H1 (cell line): ENCODE results near the gene HABP4. TPM values are rescaled to one million over a fixed set of nuclear protein-coding genes. Genes with fewer than 3 reads are reported as not detected.

Experiments used
- CTCF ChIA-PET: fragments of 300-600 bp; sonication (Branson Sonifier 250); formaldehyde crosslinking; loops from one replicate; lab custom pipeline; 2021; ENCODE audit not compliant: partially characterized antibody; lab: Charles Lee
- POLR2A ChIA-PET: fragments of 300-600 bp; sonication (Branson Sonifier 250); formaldehyde crosslinking; loops from one replicate; lab custom pipeline; 2021; ENCODE audit warnings: inconsistent platforms; ENCODE audit not compliant: partially characterized antibody; lab: Charles Lee
- DNase-seq, 2 experiments: peaks; one replicate each; pipeline versions ENCODE4 v3.0.0 to v3.0.0-alpha.2; 2010 to 2022; ENCODE audit warnings: low spot score in 2 of 2, low read depth in 1 of 2, mixed read lengths in 1 of 2
- FAIRE-seq: peaks from 2 replicates; lab custom pipeline; 2011; peaks lifted over from hg19 to GRCh38; lab: Jason Lieb, UNC
- H2AFZ ChIP-seq: 2 replicates; pipeline ENCODE4 v1.8.1; 2012; ENCODE audit warnings: low read length, inconsistent platforms
- H2AK5ac ChIP-seq: 2 replicates; pipeline ENCODE4 v1.6.1; 2013; ENCODE audit warnings: low read depth, low read length
- H2BK120ac ChIP-seq: replicated peaks from 2 replicates; pipeline ENCODE3; 2013; ENCODE audit warnings: low read depth, low read length, inconsistent platforms
- H2BK12ac ChIP-seq: 2 replicates; pipeline ENCODE4 v1.6.1; 2013; ENCODE audit warnings: low read depth, low read length
- H2BK15ac ChIP-seq: 2 replicates; pipeline ENCODE4 v1.6.1; 2013; ENCODE audit warnings: low read length
- H2BK20ac ChIP-seq: 2 replicates; pipeline ENCODE4 v1.6.1; 2013; ENCODE audit warnings: low read length
- H2BK5ac ChIP-seq: 2 replicates; pipeline ENCODE4 v1.6.1; 2013; ENCODE audit warnings: low read depth, low read length
- H3K14ac ChIP-seq: 2 replicates; pipeline ENCODE4 v1.6.1; 2013; ENCODE audit warnings: inconsistent platforms; ENCODE audit not compliant: insufficient read length
- H3K18ac ChIP-seq: 2 replicates; pipeline ENCODE4 v1.6.1; 2013; ENCODE audit warnings: low read length; ENCODE audit errors: extremely low read depth
- H3K23ac ChIP-seq: 2 replicates; pipeline ENCODE4 v1.6.1; 2013; ENCODE audit warnings: inconsistent platforms; ENCODE audit not compliant: insufficient read length
- H3K23me2 ChIP-seq: 2 replicates; pipeline ENCODE4 v1.6.1; 2013; ENCODE audit warnings: low read depth, low read length
- H3K27ac ChIP-seq: 2 replicates; pipeline ENCODE4 v1.6.1; 2011; ENCODE audit warnings: low read depth, low read length, inconsistent platforms
- H3K27me3 ChIP-seq, 4 experiments: replicated peaks in 1 of 4; 1 replicate in 1 of 4; 2 replicates in 3 of 4; pipeline versions ENCODE4 v1.6.1 to v1.8.1; 2011 to 2013; ENCODE audit warnings: low read length in 3 of 4, mild to moderate bottlenecking in 3 of 4, inconsistent platforms in 2 of 4, mixed read lengths in 2 of 4, moderate library complexity in 1 of 4; ENCODE audit not compliant: control insufficient read depth in 3 of 4, insufficient read depth in 3 of 4; ENCODE audit errors: extremely low read depth in 1 of 4
- H3K36me3 ChIP-seq, 4 experiments: 2 replicates each; pipeline versions ENCODE4 v1.6.1 to v1.8.1; 2011 to 2013; ENCODE audit warnings: mild to moderate bottlenecking in 4 of 4, low read length in 3 of 4, moderate library complexity in 2 of 4, control low read depth in 1 of 4, inconsistent platforms in 1 of 4; ENCODE audit not compliant: insufficient read depth in 4 of 4, control insufficient read depth in 2 of 4
- H3K4ac ChIP-seq: replicated peaks from 2 replicates; pipeline ENCODE3; 2013; ENCODE audit warnings: low read length, low read depth, mixed read lengths, inconsistent platforms; ENCODE audit not compliant: insufficient read length
- H3K4me1 ChIP-seq, 4 experiments: replicated peaks in 1 of 4; 1 replicate in 1 of 4; 2 replicates in 3 of 4; pipeline versions ENCODE4 v1.6.1 to v1.8.1; 2011 to 2013; ENCODE audit warnings: low read length in 3 of 4, inconsistent platforms in 2 of 4, mixed read lengths in 1 of 4; ENCODE audit not compliant: insufficient read depth in 4 of 4, control insufficient read depth in 3 of 4
- H3K4me2 ChIP-seq, 2 experiments: 2 replicates each; pipeline versions ENCODE4 v1.6.1 to v1.8.1; 2011 to 2013; ENCODE audit warnings: low read depth in 2 of 2, low read length in 2 of 2, control low read depth in 1 of 2, inconsistent platforms in 1 of 2, mild to moderate bottlenecking in 1 of 2; ENCODE audit not compliant: insufficient read depth in 1 of 2
- H3K4me3 ChIP-seq, 4 experiments: fragments of 200-600, 300-600 bp in 1 of 4; sonication (generic), shearing (Covaris generic), sonication (Bioruptor Twin) in 1 of 4; 2 replicates each; pipeline versions ENCODE4 v1.5.1 to v1.8.1; 2011 to 2016; ENCODE audit warnings: low read length in 4 of 4, low read depth in 3 of 4, control low read depth in 2 of 4, inconsistent platforms in 2 of 4, mild to moderate bottlenecking in 2 of 4, mixed read lengths in 1 of 4, moderate library complexity in 1 of 4; ENCODE audit not compliant: insufficient read depth in 2 of 4; ENCODE audit errors: extremely low read depth in 1 of 4
- H3K56ac ChIP-seq: replicated peaks from 2 replicates; pipeline ENCODE3; 2013; ENCODE audit warnings: low read depth, mild to moderate bottlenecking, mixed read lengths, low read length, inconsistent platforms; ENCODE audit not compliant: insufficient read length
- H3K79me1 ChIP-seq: 2 replicates; pipeline ENCODE4 v1.6.1; 2013; ENCODE audit warnings: low read depth, low read length, control low read depth
- H3K79me2 ChIP-seq, 2 experiments: 2 replicates each; pipeline versions ENCODE4 v1.6.1 to v1.8.1; 2012 to 2013; ENCODE audit warnings: low read length in 2 of 2, mild to moderate bottlenecking in 2 of 2, inconsistent platforms in 1 of 2; ENCODE audit not compliant: insufficient read depth in 2 of 2, control insufficient read depth in 1 of 2
- H3K9ac ChIP-seq, 4 experiments: replicated peaks in 1 of 4; 1 replicate in 1 of 4; 2 replicates in 3 of 4; pipeline versions ENCODE4 v1.6.1 to v1.8.1; 2011 to 2013; ENCODE audit warnings: low read depth in 3 of 4, low read length in 3 of 4, control low read depth in 2 of 4, mild to moderate bottlenecking in 2 of 4, moderate library complexity in 2 of 4, inconsistent platforms in 1 of 4; ENCODE audit errors: extremely low read depth in 1 of 4
- H3K9me3 ChIP-seq, 2 experiments: 2 replicates each; pipeline versions ENCODE4 v1.6.1 to v1.8.1; 2012 to 2013; ENCODE audit warnings: mild to moderate bottlenecking in 2 of 2, moderate library complexity in 2 of 2, control low read depth in 1 of 2, inconsistent platforms in 1 of 2, low read depth in 1 of 2, low read length in 1 of 2, mixed read lengths in 1 of 2; ENCODE audit not compliant: insufficient read depth in 2 of 2
- H4K20me1 ChIP-seq, 2 experiments: replicated peaks in 1 of 2; 2 replicates each; pipeline versions ENCODE3 to v1.8.1; 2011 to 2013; ENCODE audit warnings: inconsistent platforms in 2 of 2, low read length in 2 of 2, mild to moderate bottlenecking in 1 of 2; ENCODE audit not compliant: insufficient read depth in 2 of 2, control insufficient read depth in 1 of 2
- H4K5ac ChIP-seq: 2 replicates; pipeline ENCODE4 v1.6.1; 2013; ENCODE audit warnings: low read length, low read depth, mixed read lengths, inconsistent platforms; ENCODE audit not compliant: insufficient read length
- H4K8ac ChIP-seq: 2 replicates; pipeline ENCODE4 v1.8.0; 2013; ENCODE audit warnings: mild to moderate bottlenecking, moderate library complexity, low read length, inconsistent platforms; ENCODE audit not compliant: insufficient read depth; ENCODE audit errors: extremely low read depth
- H4K91ac ChIP-seq: replicated peaks from 2 replicates; pipeline ENCODE3; 2013; ENCODE audit warnings: low read length, mixed read lengths, inconsistent platforms; ENCODE audit not compliant: insufficient read length
- BCL11A ChIP-seq, 2 experiments: IDR thresholded peaks; one replicate each; pipeline ENCODE4 v1.6.1; 2011; ENCODE audit warnings: low read depth in 2 of 2, low read length in 2 of 2, mild to moderate bottlenecking in 2 of 2
- CEBPB ChIP-seq: IDR thresholded peaks from 2 replicates; pipeline ENCODE4 v1.6.1; 2012; ENCODE audit warnings: low read depth, low read length
- EGR1 ChIP-seq: IDR thresholded peaks from 2 replicates; pipeline ENCODE4 v1.6.1; 2011; ENCODE audit warnings: low read depth, low read length, borderline replicate concordance
- MAX ChIP-seq: IDR thresholded peaks from 2 replicates; pipeline ENCODE4 v1.6.1; 2012; ENCODE audit warnings: inconsistent platforms
- SIN3A ChIP-seq, 2 experiments: IDR thresholded peaks in 1 of 2; conservative IDR thresholded peaks in 1 of 2; 2 replicates each; pipeline ENCODE4 v1.6.1; 2011 to 2012; ENCODE audit warnings: low read length in 2 of 2, improper control_type of control experiment in 1 of 2, low read depth in 1 of 2, mild to moderate bottlenecking in 1 of 2
- SIX5 ChIP-seq: IDR thresholded peaks from 2 replicates; pipeline ENCODE4 v1.6.1; 2011; ENCODE audit warnings: mild to moderate bottlenecking, low read depth, low read length
- TAF1 ChIP-seq: IDR thresholded peaks from 2 replicates; pipeline ENCODE4 v1.6.1; 2011; ENCODE audit warnings: mild to moderate bottlenecking, low read depth, low read length
- USF2 ChIP-seq: IDR thresholded peaks from 2 replicates; pipeline ENCODE4 v1.6.1; 2011; ENCODE audit warnings: low read length, improper control_type of control experiment
- WGBS, 2 experiments: shearing (Covaris generic) in 1 of 2; methylation state at CpG; one replicate each; pipeline versions ENCODE4 v1.1.6 to v1.1.7; 2013 to 2015; ENCODE audit warnings: low lambda C conversion rate in 2 of 2, mixed read lengths in 2 of 2, inconsistent platforms in 1 of 2, low coverage in 1 of 2, missing lambda C conversion rate in 1 of 2; ENCODE audit not compliant: insufficient replicate concordance in 2 of 2, insufficient coverage in 1 of 2, insufficient read length in 1 of 2; ENCODE audit errors: extremely low coverage in 1 of 2, missing lambda C conversion rate in 1 of 2; 5-methylcytosine and 5-hydroxymethylcytosine counted together
- polyA plus RNA-seq, 7 experiments: library from polyadenylated mRNA; depleted of rRNA in 3 of 7; stranded (reverse) in 5 of 7; unstranded in 2 of 7; fragments of >200 nt in 5 of 7; fragments of 200-250 nt in 2 of 7; gene quantifications; 1 replicate in 5 of 7; 2 replicates in 1 of 7; 4 replicates in 1 of 7; pipeline versions ENCODE4 v1.2.1 to v1.2.3, GENCODE V29; 2011 to 2013; ENCODE audit warnings: missing spikeins in 2 of 7, mixed read lengths in 2 of 7
- total RNA-seq: library from RNA; stranded (reverse); fragmentation: NEBNext Ultra II Directional; extraction: Animal tissue kit (Norgen Biotek cat#: 25700); gene quantifications from 2 replicates; pipeline ENCODE4 v1.2.1, GENCODE V29; 2021

Gene HABP4
- total and polyA plus RNA-seq, 2 of the 8 experiments (the other 6 are each of a cell fraction or from before 2014, with no cell fraction given), result 3.3 to 11.2 TPM

- H3K4me1 ChIP-seq, result peaks cover 0 to 9% (median 1%) of the 10 kb centered on the region in 4 experiments; a peak in 4 of 7 replicates
- no peak overlapping the region for H2BK12ac ChIP-seq
- no peak overlapping the region for H2BK20ac ChIP-seq
- no peak overlapping the region for H2BK5ac ChIP-seq
- no peak overlapping the region for H4K5ac ChIP-seq
- H2BK15ac ChIP-seq, result no peak overlapping the region
- no peak overlapping the region for H2BK120ac ChIP-seq
- TF ChIP-seq USF2 (no peak), EGR1 (no peak), TAF1 (no peak), MAX (no peak), SIN3A (conservative IDR thresholded peaks at IDR 0.05 in 1 of 2, IDR thresholded peaks at IDR 0.05 in 1 of 2; ENCODE audit: low read depth in 1 of 2, low read length in 2 of 2) (no peak), BCL11A (IDR thresholded peaks at IDR 0.05; ENCODE audit: low read depth in 2 of 2, low read length in 2 of 2) (no peak), SIX5 (no peak), CEBPB (no peak)
- CTCF ChIA-PET, result no interaction called here
- no peaks in the 10 kb centered on the region for H3K27me3 ChIP-seq
- H2AK5ac ChIP-seq, result no peak overlapping the region
- H3K4ac ChIP-seq, result no peak overlapping the region
- H3K79me1 ChIP-seq, result no peaks in the 10 kb centered on the region; the same call in 1 of the 2 replicates
- H3K56ac ChIP-seq, result no peak overlapping the region
- H3K18ac ChIP-seq, result no peak overlapping the region
- no peak overlapping the region for H4K91ac ChIP-seq
- H3K79me2 ChIP-seq, result no peaks in the 10 kb centered on the region
- H3K27ac ChIP-seq, result no peak overlapping the region
- no peaks in the 10 kb centered on the region for H3K9me3 ChIP-seq
- H3K4me2 ChIP-seq, result no peak overlapping the region
- no peak overlapping the region for H3K4me3 ChIP-seq
- WGBS, 2 experiments, result 81% methylated on average over 11 of the region's 11 CpGs; no CpG with 5 or more reads in 1 of the 2 experiments
- no peak overlapping the region for H3K9ac ChIP-seq
- no peaks in the 10 kb centered on the region for H4K20me1 ChIP-seq
- POLR2A ChIA-PET, result interaction anchor here (1.3 kb wide), 1 partner anchor 10 kb away, joined by 3 read pairs; no protein-coding TSS in a partner anchor
- H3K23me2 ChIP-seq, result no peaks in the 10 kb centered on the region
- no peak for FAIRE-seq
- no peak overlapping the region for H2AFZ ChIP-seq
- no peak overlapping the region; the same call in 1 of the 2 replicates for H4K8ac ChIP-seq
- H3K14ac ChIP-seq, result no peak overlapping the region
- no peak overlapping the region for H3K23ac ChIP-seq
- no peak for DNase-seq
- H3K36me3 ChIP-seq, result no peaks in the 10 kb centered on the region
Measured at GRCh38 chr9:96503918-96504317, 53.9 kb downstream of the HABP4 start.
